Erythroblast (primary cell): ENCODE results near the gene MTARC2.
"Not testable (repeated sequence)": the region's sequence is repeated elsewhere in the genome, so short reads cannot be mapped to it uniquely, and the experiment has no call there.

Experiments
- GATA1 ChIP-seq: IDR thresholded peaks from 2 replicates; pipeline ENCODE4 v1.6.1; 2011; ENCODE audit warnings: low read depth, mild to moderate bottlenecking, control low read depth, low read length, moderate library complexity
- POLR2A ChIP-seq: IDR thresholded peaks from 2 replicates; pipeline ENCODE4 v1.6.1; 2011; ENCODE audit warnings: mild to moderate bottlenecking, low read length

GRCh38 chr1:220715986-220716385 is 32.1 kb upstream of the MTARC2 start:
- not testable (repeated sequence) for TF ChIP-seq POLR2A, GATA1
